ENCODE measurements around the gene RAB11FIP4.
A peak's percentile ranks its signal among the peaks of the same experiment; 100 is the strongest.

RAB11FIP4 gene

GRCh38 chr17:31412511-31412910, 21.0 kb downstream of the RAB11FIP4 start:
- no peak for DNase-seq

- DNase-seq, result no peak
Measured at GRCh38 chr17:31413081-31413799, 21.8 kb downstream of the RAB11FIP4 start.

GRCh38 chr17:31413874-31414549, 22.5 kb downstream of the RAB11FIP4 start:
- no peak for DNase-seq

GRCh38 chr17:31414550-31414918, 23.1 kb downstream of the RAB11FIP4 start:
- no peak for DNase-seq

- DNase-seq, result no peak
Measured at GRCh38 chr17:31415004-31415454, 23.6 kb downstream of the RAB11FIP4 start.

GRCh38 chr17:31415640-31416502, 24.4 kb downstream of the RAB11FIP4 start:
- DNase-seq, result no peak

- DNase-seq, result no peak
Measured at GRCh38 chr17:31416503-31416923, 25.0 kb downstream of the RAB11FIP4 start.

- no peak for DNase-seq
Measured at GRCh38 chr17:31417051-31417792, 25.7 kb downstream of the RAB11FIP4 start.

GRCh38 chr17:31418773-31419350, 27.4 kb downstream of the RAB11FIP4 start:
- no peak for DNase-seq

GRCh38 chr17:31422443-31422842, 31.0 kb downstream of the RAB11FIP4 start:
- no peak for DNase-seq

- DNase-seq, result no peak
Measured at GRCh38 chr17:31424944-31425281, 33.4 kb downstream of the RAB11FIP4 start.

- no peak for DNase-seq
Measured at GRCh38 chr17:31425282-31426040, 34.0 kb downstream of the RAB11FIP4 start.

GRCh38 chr17:31427684-31428083, 36.2 kb downstream of the RAB11FIP4 start:
- no peak for DNase-seq

GRCh38 chr17:31428111-31428510, 36.6 kb downstream of the RAB11FIP4 start:
- no peak for DNase-seq

GRCh38 chr17:31428512-31428911, 37.0 kb downstream of the RAB11FIP4 start:
- DNase-seq, result no peak

GRCh38 chr17:31431098-31431851, 39.8 kb downstream of the RAB11FIP4 start:
- no peak for DNase-seq

GRCh38 chr17:31431852-31432658, 40.6 kb downstream of the RAB11FIP4 start:
- DNase-seq, result no peak

GRCh38 chr17:31433091-31433790, 41.8 kb downstream of the RAB11FIP4 start:
- peak; percentile 12 for DNase-seq
